ENCODE results near the gene FKBP6. TPM values are rescaled to one million over a fixed set of nuclear protein-coding genes. Genes with fewer than 3 reads are reported as not detected.
"Not testable (repeated sequence)": the region's sequence is repeated elsewhere in the genome, so short reads cannot be mapped to it uniquely, and the experiment has no call there.

Gene FKBP6
- total RNA-seq, 1 experiment from 2014 or later: not detected

DNA sequence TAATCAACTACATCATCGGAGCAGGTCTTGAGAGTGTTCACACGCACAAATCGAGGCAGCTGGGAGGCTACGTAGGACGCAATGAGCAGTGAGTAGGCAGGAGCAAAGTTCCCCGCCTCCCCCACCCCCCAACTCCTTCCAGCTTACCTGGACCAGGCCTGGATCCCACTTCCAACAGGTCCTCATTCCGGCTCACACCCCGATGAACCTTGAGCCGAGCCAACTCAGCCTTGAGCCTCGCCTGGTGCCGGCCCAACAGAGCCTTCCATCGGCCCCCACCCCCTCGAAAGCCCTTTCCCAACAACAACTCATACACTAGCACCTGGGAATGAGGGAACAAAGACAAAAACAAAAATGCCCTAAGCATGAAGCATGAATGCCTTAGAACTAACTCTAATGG, 20.5 kb upstream of the FKBP6 start:
- Mint-ChIP-seq H3K9me3 (ENCODE audit: unreplicated experiment) (no peaks in the 10 kb centered on the region), H3K4me1 (ENCODE audit: low read depth, unreplicated experiment) (peaks cover 19% of the 10 kb centered on the region), H3K36me3 (ENCODE audit: insufficient read depth, unreplicated experiment) (peaks cover 62% of the 10 kb centered on the region), H3K27ac (ENCODE audit: unreplicated experiment) (peak overlapping the region; percentile 95), H3K4me3 (ENCODE audit: unreplicated experiment) (peak overlapping the region; percentile 87), H3K27me3 (ENCODE audit: insufficient read depth, unreplicated experiment) (no peaks in the 10 kb centered on the region)
- Histone ChIP-seq H3K4me1 (no peaks in the 10 kb centered on the region), H3K4me3 (ENCODE audit: low read depth, low read length) (peak overlapping the region; percentile 90), H3K36me3 (ENCODE audit: control insufficient read depth, insufficient read depth, low read length) (no peaks in the 10 kb centered on the region), H3K9me3 (no peaks in the 10 kb centered on the region), H3K27me3 (replicated peaks; ENCODE audit: control insufficient read depth, insufficient read depth, low read length) (no peaks in the 10 kb centered on the region)
- no TSS peak for BruUV-seq (replicated peaks)
- ChIA-PET POLR2A (no interaction called here), CTCF (no interaction called here)
- intact Hi-C loops (cut with micrococcal nuclease; ENCODE audit: unreplicated experiment): no loop called here
- TF ChIP-seq, protein P1, sequence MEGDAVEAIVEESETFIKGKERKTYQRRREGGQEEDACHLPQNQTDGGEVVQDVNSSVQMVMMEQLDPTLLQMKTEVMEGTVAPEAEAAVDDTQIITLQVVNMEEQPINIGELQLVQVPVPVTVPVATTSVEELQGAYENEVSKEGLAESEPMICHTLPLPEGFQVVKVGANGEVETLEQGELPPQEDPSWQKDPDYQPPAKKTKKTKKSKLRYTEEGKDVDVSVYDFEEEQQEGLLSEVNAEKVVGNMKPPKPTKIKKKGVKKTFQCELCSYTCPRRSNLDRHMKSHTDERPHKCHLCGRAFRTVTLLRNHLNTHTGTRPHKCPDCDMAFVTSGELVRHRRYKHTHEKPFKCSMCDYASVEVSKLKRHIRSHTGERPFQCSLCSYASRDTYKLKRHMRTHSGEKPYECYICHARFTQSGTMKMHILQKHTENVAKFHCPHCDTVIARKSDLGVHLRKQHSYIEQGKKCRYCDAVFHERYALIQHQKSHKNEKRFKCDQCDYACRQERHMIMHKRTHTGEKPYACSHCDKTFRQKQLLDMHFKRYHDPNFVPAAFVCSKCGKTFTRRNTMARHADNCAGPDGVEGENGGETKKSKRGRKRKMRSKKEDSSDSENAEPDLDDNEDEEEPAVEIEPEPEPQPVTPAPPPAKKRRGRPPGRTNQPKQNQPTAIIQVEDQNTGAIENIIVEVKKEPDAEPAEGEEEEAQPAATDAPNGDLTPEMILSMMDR (IDR thresholded peaks at IDR 0.05; ENCODE audit: insufficient read depth in 1 of 2, low read depth in 1 of 2, low read length in 1 of 2, severe bottlenecking in 1 of 2, unreplicated experiment in 1 of 2): no peak
- peak in 1 of 2 experiments; percentile 20 for DNase-seq

DNA sequence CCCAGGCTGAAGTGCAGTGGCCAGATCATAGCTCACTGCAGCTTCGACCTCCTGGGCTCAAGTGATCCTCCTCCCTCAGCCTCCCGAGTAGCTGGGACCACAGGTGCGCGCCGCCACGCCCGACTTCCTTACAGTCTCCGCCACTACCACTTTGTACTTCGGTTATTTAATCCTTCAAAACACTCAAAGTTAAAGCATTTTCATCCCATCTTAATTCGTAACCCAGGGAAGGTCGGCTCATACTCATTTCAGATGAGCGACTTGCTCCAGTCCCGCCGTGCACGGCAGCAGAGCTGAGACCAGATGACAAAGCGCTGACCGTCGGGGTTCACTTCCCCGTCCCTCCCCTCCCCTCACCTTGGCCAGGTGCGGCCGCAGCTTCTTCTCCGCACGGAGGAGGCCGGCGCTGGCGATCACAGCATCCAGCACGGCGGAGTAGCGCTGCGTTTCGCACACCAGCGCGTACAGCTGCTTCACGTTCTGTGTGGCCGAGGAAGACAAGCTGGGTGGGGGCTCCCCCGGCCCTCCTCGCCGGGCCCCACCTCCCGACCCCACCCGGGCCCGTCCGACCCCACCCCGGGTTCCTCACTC, 19.8 kb upstream of the FKBP6 start:
- H3K27me3 ChIP-seq (replicated peaks; ENCODE audit: control insufficient read depth, insufficient read depth, low read length): no peaks in the 10 kb centered on the region
- H3K9me3 Mint-ChIP-seq (ENCODE audit: unreplicated experiment): no peaks in the 10 kb centered on the region
- peaks cover 19% of the 10 kb centered on the region for H3K4me1 Mint-ChIP-seq (ENCODE audit: low read depth, unreplicated experiment)
- DNase-seq: peak; percentile 21 to 42
- BruUV-seq (replicated peaks): TSS peak; percentile 66
- H3K4me3 ChIP-seq (ENCODE audit: low read depth, low read length): peak overlapping the region; percentile 90
- H3K4me3 Mint-ChIP-seq (ENCODE audit: unreplicated experiment): peak overlapping the region; percentile 87
- H3K9me3 ChIP-seq: no peaks in the 10 kb centered on the region
- H3K4me1 ChIP-seq: no peaks in the 10 kb centered on the region
- intact Hi-C loops (cut with micrococcal nuclease; ENCODE audit: unreplicated experiment): no loop called here
- POLR2A ChIA-PET: interaction anchor here (1.3 kb wide), 1 partner anchor 144 kb away, joined by 3 read pairs; no protein-coding TSS in a partner anchor
- H3K36me3 Mint-ChIP-seq (ENCODE audit: insufficient read depth, unreplicated experiment): peaks cover 60% of the 10 kb centered on the region
- peak overlapping the region; percentile 95 for H3K27ac Mint-ChIP-seq (ENCODE audit: unreplicated experiment)
- TF ChIP-seq, protein P1 (IDR thresholded peaks at IDR 0.05; ENCODE audit: insufficient read depth in 1 of 2, low read depth in 1 of 2, low read length in 1 of 2, severe bottlenecking in 1 of 2, unreplicated experiment in 1 of 2): no peak
- H3K27me3 Mint-ChIP-seq (ENCODE audit: insufficient read depth, unreplicated experiment): no peaks in the 10 kb centered on the region
- CTCF ChIA-PET: no interaction called here
- no peaks in the 10 kb centered on the region for H3K36me3 ChIP-seq (ENCODE audit: control insufficient read depth, insufficient read depth, low read length)

DNA sequence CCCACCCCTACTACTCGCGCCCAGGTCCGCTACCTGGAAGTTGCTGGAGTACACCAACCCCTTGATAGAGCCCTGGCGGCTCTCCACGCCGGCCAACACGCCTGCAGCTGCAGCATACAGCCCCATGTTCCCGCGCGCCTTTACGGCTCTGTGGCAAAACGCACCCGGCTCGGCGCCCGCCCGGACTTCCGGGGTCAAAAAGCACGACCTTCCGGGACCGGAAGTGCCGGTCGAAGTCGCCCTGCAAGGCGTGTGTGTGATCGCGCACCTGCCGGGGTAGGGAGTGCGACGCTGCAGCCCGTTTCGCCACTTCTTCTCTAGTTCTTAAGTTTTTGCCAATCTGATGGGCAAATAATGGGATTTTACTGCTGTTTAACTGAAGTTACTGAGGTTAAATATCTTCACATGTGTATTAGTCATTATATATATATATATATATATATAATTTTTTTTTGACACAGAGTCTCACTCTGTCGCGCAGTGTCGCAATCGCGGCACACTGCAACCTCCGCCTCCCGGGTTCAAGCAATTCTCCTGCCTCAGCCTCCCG, 19.2 kb upstream of the FKBP6 start, which contains the start of gene NSUN5:
Gene NSUN5 (minus strand): TSS at position 162 of the 550 bp plus-strand sequence. CDS start 36 bp downstream, at position 126.
- H3K27ac Mint-ChIP-seq (ENCODE audit: unreplicated experiment): peak within 1 kb of the TSS; percentile 95
- POLR2A ChIA-PET: interaction anchor here (1.3 kb wide), 1 partner anchor 143 kb away, joined by 3 read pairs; no protein-coding TSS in a partner anchor

DNA sequence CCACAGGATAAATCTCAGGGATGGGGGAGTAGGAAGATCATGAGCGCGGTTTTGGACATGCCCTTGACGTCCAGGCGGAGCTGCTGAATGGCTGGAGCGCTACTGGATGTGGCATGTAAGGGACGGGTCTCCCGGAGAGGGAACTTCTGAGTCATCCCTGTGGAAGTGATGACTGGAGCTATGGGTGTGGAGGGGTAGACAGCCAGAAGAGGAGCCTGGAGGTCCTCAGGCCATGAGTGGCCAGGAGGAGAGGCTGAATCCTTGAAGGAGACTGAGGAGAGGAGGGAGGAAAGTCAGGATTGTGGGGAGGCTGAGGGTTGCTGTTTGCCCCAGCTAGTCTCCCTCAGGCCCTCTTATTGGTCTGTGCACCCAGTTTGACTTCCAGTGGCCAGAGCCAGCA, 16.5 kb upstream of the FKBP6 start:
- BruUV-seq (replicated peaks); H3K27me3 ChIP-seq (replicated peaks; ENCODE audit: control insufficient read depth, insufficient read depth, low read length); H3K4me3 Mint-ChIP-seq (ENCODE audit: unreplicated experiment); CTCF ChIA-PET; H3K27ac Mint-ChIP-seq (ENCODE audit: unreplicated experiment); H3K9me3 Mint-ChIP-seq (ENCODE audit: unreplicated experiment); POLR2A ChIA-PET; H3K9me3 ChIP-seq; H3K4me3 ChIP-seq (ENCODE audit: low read depth, low read length); H3K36me3 ChIP-seq (ENCODE audit: control insufficient read depth, insufficient read depth, low read length); intact Hi-C loops (cut with micrococcal nuclease; ENCODE audit: unreplicated experiment); H3K27me3 Mint-ChIP-seq (ENCODE audit: insufficient read depth, unreplicated experiment); DNase-seq; H3K4me1 ChIP-seq: not testable (repeated sequence)
- peaks cover 18% of the 10 kb centered on the region for H3K4me1 Mint-ChIP-seq (ENCODE audit: low read depth, unreplicated experiment)
- H3K36me3 Mint-ChIP-seq (ENCODE audit: insufficient read depth, unreplicated experiment): peaks cover 32% of the 10 kb centered on the region

More for the DNA sequence above, 19.2 kb upstream of the FKBP6 start, which contains the start of gene NSUN5:
- no peaks in the 10 kb centered on the region for H3K27me3 Mint-ChIP-seq (ENCODE audit: insufficient read depth, unreplicated experiment)
- peak within 1 kb of the TSS; percentile 87 for H3K4me3 Mint-ChIP-seq (ENCODE audit: unreplicated experiment)
- no peaks in the 10 kb centered on the region for H3K36me3 ChIP-seq (ENCODE audit: control insufficient read depth, insufficient read depth, low read length)
- peaks cover 54% of the 10 kb centered on the region for H3K36me3 Mint-ChIP-seq (ENCODE audit: insufficient read depth, unreplicated experiment)
- H3K27me3 ChIP-seq (replicated peaks; ENCODE audit: control insufficient read depth, insufficient read depth, low read length): no peaks in the 10 kb centered on the region
- CTCF ChIA-PET: no interaction called here
- no peaks in the 10 kb centered on the region for H3K9me3 ChIP-seq
- TF ChIP-seq, protein P1 (IDR thresholded peaks at IDR 0.05; ENCODE audit: insufficient read depth in 1 of 2, low read depth in 1 of 2, low read length in 1 of 2, severe bottlenecking in 1 of 2, unreplicated experiment in 1 of 2): no peak
- intact Hi-C loops (cut with micrococcal nuclease; ENCODE audit: unreplicated experiment): no loop called here
- peak; percentile 93 to 96 for DNase-seq
- BruUV-seq (replicated peaks): no TSS peak
- H3K9me3 Mint-ChIP-seq (ENCODE audit: unreplicated experiment): no peaks in the 10 kb centered on the region
- peak within 1 kb of the TSS; percentile 90 for H3K4me3 ChIP-seq (ENCODE audit: low read depth, low read length)
- H3K4me1 Mint-ChIP-seq (ENCODE audit: low read depth, unreplicated experiment): peaks cover 19% of the 10 kb centered on the region
- H3K4me1 ChIP-seq: no peaks in the 10 kb centered on the region
